Chondrocyte (in vitro differentiated cells): Measurements from ENCODE around the gene BPNT1. TPM values are rescaled to one million over a fixed set of nuclear protein-coding genes. Genes with fewer than 3 reads are reported as not detected.

Source experiments
- DNase-seq: peaks from one replicate; pipeline ENCODE4 v3.0.0; 2021; ENCODE audit warnings: mixed read lengths, low spot score
- H3K27ac Mint-ChIP-seq: one replicate; pipeline ENCODE4 v1.8.0; 2021; ENCODE audit warnings: mild to moderate bottlenecking, moderate library complexity, mixed read lengths; ENCODE audit not compliant: unreplicated experiment
- H3K27me3 Mint-ChIP-seq: 2 replicates; pipeline ENCODE4 v1.8.0; 2021; ENCODE audit warnings: low read depth, mixed read lengths
- H3K36me3 Mint-ChIP-seq: 2 replicates; pipeline ENCODE4 v1.8.0; 2021; ENCODE audit warnings: low read depth, mixed read lengths
- H3K4me1 Mint-ChIP-seq: 2 replicates; pipeline ENCODE4 v1.8.0; 2021; ENCODE audit warnings: low read depth, mild to moderate bottlenecking, mixed read lengths
- H3K4me3 Mint-ChIP-seq: one replicate; pipeline ENCODE4 v1.8.0; 2021; ENCODE audit warnings: mild to moderate bottlenecking, moderate library complexity, mixed read lengths; ENCODE audit not compliant: unreplicated experiment
- H3K9me3 Mint-ChIP-seq: 2 replicates; pipeline ENCODE4 v1.8.0; 2021; ENCODE audit warnings: low read depth, mixed read lengths
- microRNA-seq: library from miRNA; unstranded; fragments of <30 nt; microRNA quantifications from one replicate; pipeline ENCODE4 v1.2.0, GENCODE V29; 2020; ENCODE audit warnings: borderline number of aligned reads
- total RNA-seq: library from RNA; stranded (reverse); gene quantifications from 3 replicates; pipeline ENCODE4 v1.2.1, GENCODE V29; 2021
- TF ChIP-seq, protein P1 (sequence below): fragments of 200-600 bp; sonication (generic); IDR thresholded peaks from 2 replicates; pipeline ENCODE4 v1.5.0; 2021; ENCODE audit warnings: antibody characterized with exemption, mild to moderate bottlenecking, moderate library complexity

The BPNT1 gene
- total RNA-seq, 1 donor from 2014 or later, result 16.3 TPM

- H3K4me3 Mint-ChIP-seq, result no peak overlapping the region
- H3K4me1 Mint-ChIP-seq, result no peaks in the 10 kb centered on the region
- TF ChIP-seq, protein P1, sequence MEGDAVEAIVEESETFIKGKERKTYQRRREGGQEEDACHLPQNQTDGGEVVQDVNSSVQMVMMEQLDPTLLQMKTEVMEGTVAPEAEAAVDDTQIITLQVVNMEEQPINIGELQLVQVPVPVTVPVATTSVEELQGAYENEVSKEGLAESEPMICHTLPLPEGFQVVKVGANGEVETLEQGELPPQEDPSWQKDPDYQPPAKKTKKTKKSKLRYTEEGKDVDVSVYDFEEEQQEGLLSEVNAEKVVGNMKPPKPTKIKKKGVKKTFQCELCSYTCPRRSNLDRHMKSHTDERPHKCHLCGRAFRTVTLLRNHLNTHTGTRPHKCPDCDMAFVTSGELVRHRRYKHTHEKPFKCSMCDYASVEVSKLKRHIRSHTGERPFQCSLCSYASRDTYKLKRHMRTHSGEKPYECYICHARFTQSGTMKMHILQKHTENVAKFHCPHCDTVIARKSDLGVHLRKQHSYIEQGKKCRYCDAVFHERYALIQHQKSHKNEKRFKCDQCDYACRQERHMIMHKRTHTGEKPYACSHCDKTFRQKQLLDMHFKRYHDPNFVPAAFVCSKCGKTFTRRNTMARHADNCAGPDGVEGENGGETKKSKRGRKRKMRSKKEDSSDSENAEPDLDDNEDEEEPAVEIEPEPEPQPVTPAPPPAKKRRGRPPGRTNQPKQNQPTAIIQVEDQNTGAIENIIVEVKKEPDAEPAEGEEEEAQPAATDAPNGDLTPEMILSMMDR, result no peak
- no peaks in the 10 kb centered on the region for H3K9me3 Mint-ChIP-seq
- no peak overlapping the region for H3K27ac Mint-ChIP-seq
- H3K36me3 Mint-ChIP-seq, result peaks cover 31% of the 10 kb centered on the region
- H3K27me3 Mint-ChIP-seq, result no peaks in the 10 kb centered on the region
- no peak for DNase-seq
Observed at GRCh38 chr1:220028346-220028895, 61.2 kb downstream of the BPNT1 start.

GRCh38 chr1:220019071-220019470 is 70.5 kb downstream of the BPNT1 start:
- DNase-seq, result no peak
- Mint-ChIP-seq H3K27me3 (no peaks in the 10 kb centered on the region), H3K27ac (no peak overlapping the region), H3K4me1 (peaks cover 8% of the 10 kb centered on the region), H3K4me3 (no peak overlapping the region), H3K36me3 (peaks cover 40% of the 10 kb centered on the region), H3K9me3 (no peaks in the 10 kb centered on the region)
- TF ChIP-seq, protein P1, result no peak

GRCh38 chr1:220013497-220013896 is 76.1 kb downstream of the BPNT1 start:
- Mint-ChIP-seq H3K27me3 (no peaks in the 10 kb centered on the region), H3K4me1 (peaks cover 32% of the 10 kb centered on the region), H3K4me3 (no peak overlapping the region), H3K36me3 (peaks cover 27% of the 10 kb centered on the region), H3K27ac (peak overlapping the region; percentile 68), H3K9me3 (no peaks in the 10 kb centered on the region)
- TF ChIP-seq, protein P1, result no peak
- no peak for DNase-seq

GRCh38 chr1:220012259-220012658 is 77.3 kb downstream of the BPNT1 start:
- no peak overlapping the region for H3K4me3 Mint-ChIP-seq
- H3K27me3 Mint-ChIP-seq, result no peaks in the 10 kb centered on the region
- TF ChIP-seq, protein P1, result peak; percentile 61
- no peak for DNase-seq
- H3K27ac Mint-ChIP-seq, result peak overlapping the region; percentile 71
- H3K4me1 Mint-ChIP-seq, result peaks cover 32% of the 10 kb centered on the region
- peaks cover 29% of the 10 kb centered on the region for H3K36me3 Mint-ChIP-seq
- H3K9me3 Mint-ChIP-seq, result no peaks in the 10 kb centered on the region

DNA sequence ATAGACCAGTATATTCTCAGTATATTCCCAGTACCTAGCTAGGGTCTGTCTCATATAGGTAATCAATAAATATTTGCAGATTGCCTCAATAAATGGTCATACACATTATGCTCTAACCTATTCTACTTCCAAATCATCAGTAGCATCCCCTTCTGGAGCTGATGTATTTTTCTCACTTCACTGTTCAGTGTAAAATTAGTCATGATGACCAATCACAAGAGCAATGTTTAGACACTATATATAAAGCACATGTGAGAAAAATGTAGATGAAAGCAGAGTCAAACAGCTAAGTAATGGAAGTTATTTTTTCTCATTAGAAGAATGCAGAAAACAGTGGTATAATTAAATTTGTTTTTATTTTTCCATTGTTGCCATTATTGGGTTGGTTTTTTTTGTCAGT is 78.0 kb downstream of the BPNT1 start:
- H3K4me1 Mint-ChIP-seq, result peaks cover 32% of the 10 kb centered on the region
- TF ChIP-seq, protein P1, result no peak
- DNase-seq, result no peak
- H3K9me3 Mint-ChIP-seq, result no peaks in the 10 kb centered on the region
- H3K4me3 Mint-ChIP-seq, result no peak overlapping the region
- H3K27me3 Mint-ChIP-seq, result no peaks in the 10 kb centered on the region
- H3K36me3 Mint-ChIP-seq, result peaks cover 30% of the 10 kb centered on the region
- peak overlapping the region; percentile 71 for H3K27ac Mint-ChIP-seq

Small RNA genes lying within 50 kb of the gene (microRNA-seq; reads per million reads assigned to microRNA genes)
- gene MIR194-1, result not detected
- gene MIR215, result not detected

Other genes starting within 250 kb of the BPNT1 start
- gene SLC30A10, start 161.2 kb downstream of the BPNT1 start, total RNA-seq, result not detected in 3 replicates
- gene EPRS1, start 43.3 kb downstream of the BPNT1 start, total RNA-seq, result 134 to 181 TPM (median 178 TPM) in 3 replicates
- gene IARS2, start 4.3 kb upstream of the BPNT1 start, total RNA-seq, result 64.2 to 71.9 TPM (median 64.9 TPM) in 3 replicates
- gene RAB3GAP2, start 182.7 kb upstream of the BPNT1 start, total RNA-seq, result 47.5 to 55.7 TPM (median 48.2 TPM) in 3 replicates